K562 (cell line): Measurements from ENCODE around the gene ZNRF2. TPM values are rescaled to one million over a fixed set of nuclear protein-coding genes. Genes with fewer than 3 reads are reported as not detected.

ENCODE experiments used
- CCNT2 ChIP-seq: IDR thresholded peaks from 2 replicates; pipeline ENCODE4 v1.6.1; 2011; ENCODE audit warnings: borderline replicate concordance, low read depth, mild to moderate bottlenecking, moderate library complexity, mixed read lengths, low read length; ENCODE audit not compliant: insufficient read length; ENCODE audit errors: extremely low read depth
- CHD1 ChIP-seq: fragments of 200-600 bp; sonication (generic); IDR thresholded peaks from one replicate; pipeline ENCODE4 v1.6.1; 2012; ENCODE audit warnings: mild to moderate bottlenecking, moderate library complexity, low read length, inconsistent platforms
- FOSL1 ChIP-seq: fragments of 200-800 bp; sonication (Bioruptor generic); conservative IDR thresholded peaks from 2 replicates; pipeline ENCODE4 v1.6.1; 2016; ENCODE audit warnings: missing genetic modification characterization, missing compliant biosample characterization
- KDM5B ChIP-seq: fragments of 200-600 bp; sonication (generic); IDR thresholded peaks from 2 replicates; pipeline ENCODE4 v1.6.1; 2012; ENCODE audit warnings: low read depth, mild to moderate bottlenecking, moderate library complexity, low read length, control low read depth, inconsistent platforms; ENCODE audit not compliant: insufficient replicate concordance
- MAFK ChIP-seq: IDR thresholded peaks from 2 replicates; pipeline ENCODE4 v1.6.1; 2011; ENCODE audit warnings: low read length, improper control_type of control experiment
- MTA3 ChIP-seq: fragments of 450-650 bp; formaldehyde crosslinking; IDR thresholded peaks from 2 replicates; pipeline ENCODE4 v1.6.1; 2017; ENCODE audit warnings: mild to moderate bottlenecking, borderline replicate concordance
- MXI1 ChIP-seq: IDR thresholded peaks from 2 replicates; pipeline ENCODE4 v1.6.1; 2011; ENCODE audit warnings: low read depth, mild to moderate bottlenecking, improper control_type of control experiment, low read length
- NCOA6 ChIP-seq: fragments of 450-650 bp; IDR thresholded peaks from 2 replicates; pipeline ENCODE4 v1.6.1; 2017; ENCODE audit warnings: mild to moderate bottlenecking
- NFRKB ChIP-seq: fragments of 450-650 bp; IDR thresholded peaks from 2 replicates; pipeline ENCODE4 v1.6.1; 2016; ENCODE audit warnings: low read depth
- NR1H2 ChIP-seq: sonication (generic); formaldehyde crosslinking; IDR thresholded peaks from 2 replicates; pipeline ENCODE4 v1.4.0; 2020; ENCODE audit warnings: mild to moderate bottlenecking, missing genetic modification reagents
- PHF8 ChIP-seq: fragments of 200-600 bp; sonication (generic); IDR thresholded peaks from 2 replicates; pipeline ENCODE4 v1.6.1; 2012; ENCODE audit warnings: mixed run types, mild to moderate bottlenecking, inconsistent platforms, low read length, moderate library complexity, borderline replicate concordance
- POLR2G ChIP-seq: fragments of 200-400 bp; formaldehyde crosslinking; IDR thresholded peaks from 2 replicates; pipeline ENCODE4 v1.6.1; 2017; ENCODE audit warnings: low read depth, mild to moderate bottlenecking, antibody characterized with exemption, low read length, moderate library complexity
- RBBP5 ChIP-seq: fragments of 200-600 bp; sonication (generic); IDR thresholded peaks from 2 replicates; pipeline ENCODE4 v1.6.1; 2012; ENCODE audit warnings: borderline replicate concordance, mild to moderate bottlenecking, low read length, control low read depth, inconsistent platforms; ENCODE audit not compliant: insufficient read depth, poor library complexity, severe bottlenecking
- RBFOX2 ChIP-seq: fragments of 200-400 bp; formaldehyde crosslinking; IDR thresholded peaks from 2 replicates; pipeline ENCODE4 v1.6.1; 2017; ENCODE audit warnings: low read depth, mild to moderate bottlenecking, low read length, moderate library complexity
- SAP30 ChIP-seq: fragments of 200-600 bp; sonication (generic); IDR thresholded peaks from 2 replicates; pipeline ENCODE4 v1.6.1; 2012; ENCODE audit warnings: borderline replicate concordance, low read depth, mild to moderate bottlenecking, moderate library complexity, low read length, control low read depth, inconsistent platforms; ENCODE audit not compliant: insufficient read depth, poor library complexity, severe bottlenecking
- TAF1 ChIP-seq: IDR thresholded peaks from 2 replicates; pipeline ENCODE4 v1.6.1; 2011; ENCODE audit warnings: mild to moderate bottlenecking, low read length, moderate library complexity; ENCODE audit not compliant: insufficient read depth, control insufficient read depth, severe bottlenecking; ENCODE audit errors: extremely low read depth
- YY1 ChIP-seq, 3 experiments: IDR thresholded peaks; 2 replicates each; pipeline ENCODE4 v1.6.1; 2011; ENCODE audit warnings: low read length in 2 of 3, mild to moderate bottlenecking in 2 of 3, moderate library complexity in 2 of 3, borderline replicate concordance in 1 of 3, control low read depth in 1 of 3, low read depth in 1 of 3; ENCODE audit not compliant: insufficient read depth in 3 of 3, insufficient replicate concordance in 2 of 3, control insufficient read depth in 1 of 3, insufficient read length in 1 of 3; ENCODE audit errors: extremely low read depth in 1 of 3
- ZNF395 ChIP-seq: fragments of 200-800 bp; sonication (Bioruptor generic); IDR thresholded peaks from 2 replicates; pipeline ENCODE4 v1.6.1; 2017; ENCODE audit warnings: missing genetic modification characterization, missing compliant biosample characterization
- ZNF584 ChIP-seq: fragments of 200-800 bp; sonication (Bioruptor generic); IDR thresholded peaks from 2 replicates; pipeline ENCODE4 v1.6.1; 2016; ENCODE audit warnings: low read depth, mild to moderate bottlenecking, missing genetic modification characterization, missing compliant biosample characterization
- polyA plus RNA-seq, 8 experiments: library from polyadenylated mRNA; depleted of rRNA in 4 of 8; stranded (reverse) in 5 of 8; unstranded in 3 of 8; fragments of >200 nt; fragmentation: Nextera tagmentation in 2 of 8; fragmentation: Illumina TruSeq in 1 of 8; extraction: Ambion mirVana in 2 of 8; extraction: Trizol in 1 of 8; gene quantifications; 2 replicates each; pipeline versions ENCODE4 v1.2.1 to v1.2.3, GENCODE V29; 2011 to 2014; ENCODE audit warnings: inconsistent platforms in 1 of 8, missing spikeins in 1 of 8
- total RNA-seq, 7 experiments: library from RNA; depleted of rRNA in 6 of 7; stranded (reverse); fragments of >200 nt in 6 of 7; fragmentation: Illumina TruSeq in 2 of 7; extraction: Trizol in 2 of 7; gene quantifications; 2 replicates each; pipeline versions ENCODE4 v1.2.1 to v1.2.3, GENCODE V29; 2011 to 2021; ENCODE audit warnings: low replicate concordance in 1 of 7
- TF ChIP-seq, protein P1 (sequence below): sonication (generic); formaldehyde crosslinking; IDR thresholded peaks from 2 replicates; pipeline ENCODE4 v1.8.0; 2023; ENCODE audit warnings: mild to moderate bottlenecking, missing genetic modification reagents
- TF ChIP-seq, protein P2 (sequence below): fragments of 250-450 bp; sonication (Bioruptor Pico); IDR thresholded peaks from 2 replicates; pipeline ENCODE4 v1.8.0; 2021; ENCODE audit warnings: moderate library complexity, mild to moderate bottlenecking, inconsistent platforms

Gene ZNRF2
- total and polyA plus RNA-seq, 9 of the 15 experiments (the other 6 are each of a cell fraction or from before 2014, with no cell fraction given) = 1.1 to 13.9 (median 5.5) TPM

- TF ChIP-seq ZNF584 (0 out of 2 replicates have a peak, but pooled peaks have one; percentile 32), CHD1 (peak; percentile 40), ZNF395 (CRISPR knock-in tag) (peak; percentile 67), SAP30 (peak; percentile 25), KDM5B (peak; percentile 5), YY1 (IDR thresholded peaks at IDR 0.05; ENCODE audit: borderline replicate concordance in 1 of 3, control insufficient read depth in 1 of 3, extremely low read depth in 1 of 3, insufficient read depth in 3 of 3, insufficient read length in 1 of 3, insufficient replicate concordance in 2 of 3, low read depth in 1 of 3, low read length in 2 of 3) (peak in 1 of 3 experiments; percentile 63), NFRKB (no peak), PHF8 (peak; percentile 68; the same call in 1 of the 2 replicates), NR1H2 (CRISPR knock-in tag) (no peak), MXI1 (no peak), NCOA6 (peak; percentile 87), RBBP5 (peak; percentile 59), RBFOX2 (peak; percentile 46), FOSL1 (tag) (0 out of 2 replicates have a peak, but pooled peaks have one; percentile 17), MAFK (no peak), MTA3 (0 out of 2 replicates have a peak, but pooled peaks have one; percentile 4), CCNT2 (peak; percentile 4), TAF1 (peak; percentile 50), POLR2G (peak; percentile 47)
- TF ChIP-seq, protein P1, sequence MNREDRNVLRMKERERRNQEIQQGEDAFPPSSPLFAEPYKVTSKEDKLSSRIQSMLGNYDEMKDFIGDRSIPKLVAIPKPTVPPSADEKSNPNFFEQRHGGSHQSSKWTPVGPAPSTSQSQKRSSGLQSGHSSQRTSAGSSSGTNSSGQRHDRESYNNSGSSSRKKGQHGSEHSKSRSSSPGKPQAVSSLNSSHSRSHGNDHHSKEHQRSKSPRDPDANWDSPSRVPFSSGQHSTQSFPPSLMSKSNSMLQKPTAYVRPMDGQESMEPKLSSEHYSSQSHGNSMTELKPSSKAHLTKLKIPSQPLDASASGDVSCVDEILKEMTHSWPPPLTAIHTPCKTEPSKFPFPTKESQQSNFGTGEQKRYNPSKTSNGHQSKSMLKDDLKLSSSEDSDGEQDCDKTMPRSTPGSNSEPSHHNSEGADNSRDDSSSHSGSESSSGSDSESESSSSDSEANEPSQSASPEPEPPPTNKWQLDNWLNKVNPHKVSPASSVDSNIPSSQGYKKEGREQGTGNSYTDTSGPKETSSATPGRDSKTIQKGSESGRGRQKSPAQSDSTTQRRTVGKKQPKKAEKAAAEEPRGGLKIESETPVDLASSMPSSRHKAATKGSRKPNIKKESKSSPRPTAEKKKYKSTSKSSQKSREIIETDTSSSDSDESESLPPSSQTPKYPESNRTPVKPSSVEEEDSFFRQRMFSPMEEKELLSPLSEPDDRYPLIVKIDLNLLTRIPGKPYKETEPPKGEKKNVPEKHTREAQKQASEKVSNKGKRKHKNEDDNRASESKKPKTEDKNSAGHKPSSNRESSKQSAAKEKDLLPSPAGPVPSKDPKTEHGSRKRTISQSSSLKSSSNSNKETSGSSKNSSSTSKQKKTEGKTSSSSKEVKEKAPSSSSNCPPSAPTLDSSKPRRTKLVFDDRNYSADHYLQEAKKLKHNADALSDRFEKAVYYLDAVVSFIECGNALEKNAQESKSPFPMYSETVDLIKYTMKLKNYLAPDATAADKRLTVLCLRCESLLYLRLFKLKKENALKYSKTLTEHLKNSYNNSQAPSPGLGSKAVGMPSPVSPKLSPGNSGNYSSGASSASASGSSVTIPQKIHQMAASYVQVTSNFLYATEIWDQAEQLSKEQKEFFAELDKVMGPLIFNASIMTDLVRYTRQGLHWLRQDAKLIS (CRISPR knock-in tag) = peak; percentile 71; the same call in 1 of the 2 replicates
- TF ChIP-seq, protein P2, sequence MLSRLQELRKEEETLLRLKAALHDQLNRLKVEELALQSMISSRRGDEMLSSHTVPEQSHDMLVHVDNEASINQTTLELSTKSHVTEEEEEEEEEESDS = no peak
Measured at GRCh38 chr7:30285067-30285535, 704 bp downstream of the ZNRF2 start (continued).
